ENCODE results near the gene RAD21L1.
"Not testable (repeated sequence)": the region's sequence is repeated elsewhere in the genome, so short reads cannot be mapped to it uniquely, and the experiment has no call there.

RAD21L1 gene

GRCh38 chr20:1202762-1203504 is 22.9 kb upstream of the RAD21L1 start, which contains the start of gene C20orf202:
Gene C20orf202 (plus strand): TSS chr20:1203454. CDS start chr20:1203586, 132 bp downstream.
- no peak for DNase-seq

DNA sequence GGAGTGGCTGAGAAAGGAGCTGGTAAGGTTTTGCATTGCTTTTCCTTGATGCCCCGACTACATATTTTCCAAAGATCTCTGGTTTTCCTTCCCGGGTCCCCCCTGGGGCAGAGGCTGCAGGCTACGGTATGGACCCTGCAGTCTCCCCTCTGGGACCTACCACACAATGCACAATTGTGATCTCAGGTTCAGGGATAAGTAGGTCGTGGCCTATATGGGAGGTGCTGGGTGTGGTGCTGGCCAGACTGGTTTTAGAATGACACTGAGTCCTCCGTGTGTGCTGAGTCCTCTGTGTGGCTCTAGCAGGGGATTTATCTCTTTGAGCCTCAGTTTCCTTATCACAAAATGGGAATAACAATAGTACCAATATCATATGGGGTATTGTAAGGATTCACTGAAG is 22.2 kb upstream of the RAD21L1 start:
- DNase-seq = no peak

- DNase-seq = no peak
Measured at GRCh38 chr20:1204113-1204512, 21.7 kb upstream of the RAD21L1 start.

DNA sequence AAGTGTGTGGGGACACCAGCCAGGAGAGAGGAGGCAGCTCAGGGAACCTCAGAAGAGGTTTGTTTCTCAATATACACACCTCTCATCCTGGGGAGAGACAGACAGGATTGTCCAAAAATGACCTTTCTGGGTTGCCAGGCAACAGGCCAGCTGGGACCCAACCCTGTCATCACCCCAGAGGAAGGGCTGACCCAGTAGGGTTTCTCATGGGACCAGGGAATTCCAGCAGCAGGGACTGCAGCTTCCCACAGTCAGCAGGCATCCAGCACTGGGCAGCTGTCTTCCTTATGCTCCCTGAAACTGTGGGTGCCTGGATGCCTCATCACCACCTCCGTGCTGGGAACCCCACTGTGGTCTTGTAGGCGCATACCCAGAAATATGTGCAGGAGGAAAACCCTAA is 21.3 kb upstream of the RAD21L1 start:
- no peak for DNase-seq

GRCh38 chr20:1205802-1206201 is 20.0 kb upstream of the RAD21L1 start:
- no peak for DNase-seq

GRCh38 chr20:1206366-1207148 is 19.3 kb upstream of the RAD21L1 start:
- DNase-seq = no peak

DNA sequence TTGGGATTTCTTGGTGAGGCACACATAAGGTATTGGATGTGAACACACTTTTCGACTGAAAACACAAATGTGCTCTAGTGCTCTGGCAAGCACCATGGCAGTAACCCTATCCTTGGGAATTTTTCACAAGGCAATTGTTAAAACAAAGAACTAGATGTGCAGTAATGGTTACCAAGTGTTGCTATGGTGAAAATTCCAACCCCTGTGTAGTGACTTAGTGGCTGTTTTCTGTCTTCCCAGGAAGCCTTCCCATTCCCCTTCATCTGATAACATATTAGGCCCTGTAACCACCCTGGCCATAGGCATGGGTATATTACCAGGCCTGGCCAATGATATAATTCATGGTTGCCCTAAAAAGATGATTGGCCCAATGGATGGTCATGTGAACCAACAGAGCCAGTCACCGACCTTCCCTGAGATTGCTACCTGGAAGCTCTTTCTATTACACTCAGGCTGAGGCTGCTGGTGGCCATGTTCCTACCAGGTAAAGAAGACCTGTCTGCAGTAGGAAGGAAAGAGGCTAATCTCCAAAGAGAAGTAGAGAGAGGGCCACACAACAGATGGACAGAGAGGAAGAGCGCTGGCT is 18.5 kb upstream of the RAD21L1 start:
- DNase-seq = no peak

DNA sequence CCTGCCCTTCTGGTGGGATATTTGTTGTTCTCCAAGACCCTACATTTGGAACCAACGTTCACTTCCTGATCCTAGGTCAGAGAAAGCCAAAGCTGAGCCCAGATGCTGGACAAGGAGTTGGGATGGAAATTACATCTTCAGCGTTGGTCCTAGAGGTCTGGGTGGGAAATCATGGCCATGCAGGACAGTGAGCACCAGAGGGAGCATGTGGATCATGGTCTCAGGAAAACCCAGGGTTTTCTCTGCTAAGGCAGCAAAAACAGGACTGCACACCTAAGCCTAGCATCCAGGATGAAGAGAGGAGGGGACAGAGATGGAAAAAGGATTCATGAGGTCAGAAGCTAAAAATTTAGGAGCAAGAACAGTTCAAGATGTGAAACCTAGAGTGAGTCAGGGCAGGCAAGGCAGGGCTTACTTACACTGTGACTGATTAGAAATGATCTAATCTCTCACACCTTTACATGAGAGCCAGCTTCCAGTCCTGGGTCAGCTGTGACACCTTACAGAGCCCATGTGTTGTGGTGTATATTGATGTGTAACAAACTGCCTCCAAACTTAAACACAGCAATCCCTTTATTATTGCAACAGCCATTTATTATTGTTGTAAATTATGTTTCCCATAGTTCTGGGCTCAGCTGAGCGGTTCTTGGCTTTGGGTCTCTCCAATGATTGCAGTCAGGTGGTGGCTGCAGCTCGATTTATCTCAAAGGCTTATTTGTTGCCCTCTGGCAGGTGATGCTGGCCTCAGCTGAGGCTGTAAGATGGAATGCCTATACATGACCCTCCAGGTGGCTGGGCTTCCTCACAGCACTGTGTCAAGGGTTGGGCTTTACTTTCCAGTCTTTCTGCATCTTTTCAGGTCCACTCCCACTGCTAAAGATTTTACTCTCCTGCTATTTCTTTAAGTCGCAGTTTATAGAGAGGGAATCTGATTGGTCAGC is 16.1 kb upstream of the RAD21L1 start:
- no peak for DNase-seq

DNA sequence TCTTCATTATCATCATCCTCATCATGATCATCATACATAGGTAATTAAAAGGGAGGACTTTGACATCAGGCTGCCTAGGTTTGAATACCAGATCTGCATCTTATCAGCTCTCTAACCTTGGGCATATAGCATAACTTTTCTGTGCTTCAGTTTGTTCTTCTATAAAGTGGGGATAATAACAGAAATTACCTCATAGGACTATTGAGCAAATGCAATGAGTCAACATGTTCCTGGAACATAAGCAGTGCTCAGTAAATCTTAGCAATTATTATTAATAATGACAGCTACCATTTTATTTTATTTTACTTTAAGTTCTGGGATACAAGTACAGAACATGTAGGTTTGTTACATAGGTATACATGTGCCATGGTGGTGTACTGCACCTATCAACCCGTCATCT is 15.3 kb upstream of the RAD21L1 start:
- no peak for DNase-seq

DNA sequence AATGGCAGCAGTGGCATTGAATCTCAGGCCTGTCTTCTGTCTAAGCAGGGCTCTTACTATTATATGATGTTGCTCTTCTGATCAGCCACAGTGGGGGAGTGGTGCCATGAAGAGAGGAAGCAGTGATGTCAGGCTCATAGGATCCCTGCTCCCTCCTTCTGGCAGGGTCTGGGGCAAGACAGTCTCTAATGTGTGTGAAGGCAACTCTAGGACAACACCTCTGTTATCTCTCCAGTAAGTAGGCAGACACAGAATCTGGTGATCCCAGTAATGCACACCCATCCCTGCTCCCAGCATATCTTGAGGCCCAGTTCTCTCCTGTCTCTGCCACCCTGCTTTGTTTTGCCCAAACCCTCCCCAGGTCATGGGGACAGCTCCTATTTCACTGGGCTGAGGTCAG is 13.8 kb upstream of the RAD21L1 start:
- no peak for DNase-seq

GRCh38 chr20:1212607-1213396 is 13.0 kb upstream of the RAD21L1 start:
- DNase-seq = peak; percentile 69

DNA sequence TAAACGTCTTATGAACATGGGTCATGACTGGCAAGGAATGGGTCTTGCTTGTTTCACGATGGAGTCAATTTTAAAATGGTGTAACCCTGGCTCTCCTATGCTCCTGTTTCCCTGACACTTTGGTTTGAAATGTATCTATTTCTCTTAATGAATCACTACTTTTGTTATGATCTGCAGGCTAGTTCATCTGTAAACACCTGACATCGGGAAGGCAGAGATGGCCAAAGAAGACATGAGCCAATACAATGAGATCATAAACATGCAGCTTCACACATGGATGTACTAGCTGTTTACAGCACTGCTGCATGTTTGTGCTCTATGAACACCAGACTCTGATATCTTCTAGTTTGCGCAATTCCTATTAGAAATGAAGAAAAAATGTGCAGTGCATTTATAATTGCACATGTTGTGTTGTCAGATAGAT is 11.0 kb upstream of the RAD21L1 start:
- no peak for DNase-seq

- DNase-seq = no peak
Measured at GRCh38 chr20:1215386-1216170, 10.3 kb upstream of the RAD21L1 start.

- not testable (repeated sequence) for DNase-seq
Measured at GRCh38 chr20:1216527-1217427, 9.1 kb upstream of the RAD21L1 start.

DNA sequence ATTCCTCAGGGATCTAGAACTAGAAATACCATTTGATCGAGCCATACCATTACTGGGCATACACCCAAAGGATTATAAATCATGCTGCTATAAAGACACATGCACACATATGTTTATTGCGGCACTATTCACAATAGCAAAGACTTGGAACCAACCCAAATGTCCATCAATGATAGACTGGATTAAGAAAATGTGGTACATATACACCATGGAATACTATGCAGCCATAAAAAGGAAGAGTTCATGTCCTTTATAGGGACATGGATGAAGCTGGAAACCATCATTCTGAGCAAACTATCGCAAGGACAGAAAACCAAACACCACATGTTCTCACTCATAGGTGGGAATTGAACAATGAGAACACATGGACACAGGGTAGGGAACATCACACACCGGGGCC is 3.1 kb upstream of the RAD21L1 start:
- DNase-seq = not testable (repeated sequence)

GRCh38 chr20:1224205-1224890 is 1.5 kb upstream of the RAD21L1 start:
- no peak for DNase-seq

- DNase-seq = no peak
Measured at GRCh38 chr20:1225263-1225782, 521 bp upstream of the RAD21L1 start.

GRCh38 chr20:1229541-1229940 is 3.7 kb downstream of the RAD21L1 start:
- no peak for DNase-seq

All from femur (tissue), 1 donor.